Esophagus squamous epithelium (tissue), 5 donors: ENCODE results near the gene PEX26. TPM values are rescaled to one million over a fixed set of nuclear protein-coding genes. Genes with fewer than 3 reads are reported as not detected.

Experiments used
- DNase-seq: peaks from one replicate; lab custom pipeline; 2025; lab: John Stamatoyannopoulos, UW
- H3K27ac ChIP-seq, 4 donors: fragments of 200-600 bp; sonication (generic); one replicate each; pipeline ENCODE4 v1.5.1; 2016 to 2019; ENCODE audit warnings: mild to moderate bottlenecking in 1 of 4
- H3K27me3 ChIP-seq, 4 donors: fragments of 200-600 bp; sonication (generic); 1 replicate in 3 of 4; 2 replicates in 1 of 4; pipeline versions ENCODE4 v1.5.1 to v1.6.0; 2017 to 2021; ENCODE audit warnings: antibody characterized with exemption in 1 of 4
- H3K36me3 ChIP-seq, 3 donors: fragments of 200-600 bp; sonication (generic); one replicate each; pipeline ENCODE4 v1.5.1; 2016 to 2019
- H3K4me1 ChIP-seq, 3 donors: fragments of 200-600 bp; sonication (generic); one replicate each; pipeline ENCODE4 v1.5.1; 2017 to 2019
- H3K4me3 ChIP-seq, 4 donors: fragments of 200-600 bp; sonication (generic); 1 replicate in 3 of 4; 2 replicates in 1 of 4; pipeline ENCODE4 v1.5.1; 2016 to 2019; ENCODE audit warnings: mild to moderate bottlenecking in 2 of 4, moderate library complexity in 1 of 4
- H3K9me3 ChIP-seq, 3 donors: fragments of 200-600 bp; sonication (generic); one replicate each; pipeline ENCODE4 v1.5.1; 2016 to 2019
- POLR2A ChIP-seq, 4 donors: fragments of 450-650 bp; IDR thresholded peaks; one replicate each; pipeline ENCODE4 v1.6.1; 2017; ENCODE audit warnings: antibody characterized with exemption in 4 of 4, mild to moderate bottlenecking in 4 of 4, moderate library complexity in 3 of 4
- WGBS, 2 donors: methylation state at CpG; one replicate each; pipeline ENCODE4 v1.1.5; 2018; 5-methylcytosine and 5-hydroxymethylcytosine counted together
- intact Hi-C: fragments of 100-400 bp; cut with DNase I; formaldehyde crosslinking; loops from one replicate; pipeline ENCODE4 v1.15.0; 2022
- total RNA-seq, 4 donors: library from RNA; depleted of rRNA; stranded (reverse); fragments of >200 nt; gene quantifications; one replicate each; pipeline ENCODE4 v1.1.0, GENCODE V29; 2016
- TF ChIP-seq, protein P1 (sequence below), 6 experiments: fragments of 450-650 bp in 4 of 6; fragments of 200-600 bp in 2 of 6; sonication (generic) in 2 of 6; IDR thresholded peaks; one replicate each; pipeline ENCODE4 v1.5.1; 2016 to 2019; ENCODE audit warnings: antibody characterized with exemption in 6 of 6, mild to moderate bottlenecking in 4 of 6, moderate library complexity in 4 of 6
- donor health status: DM: yes; HTN: yes; CAD: no.

The PEX26 gene
- total RNA-seq, 4 donors from 2014 or later = 17.2 to 32.3 (median 22.9) TPM

DNA sequence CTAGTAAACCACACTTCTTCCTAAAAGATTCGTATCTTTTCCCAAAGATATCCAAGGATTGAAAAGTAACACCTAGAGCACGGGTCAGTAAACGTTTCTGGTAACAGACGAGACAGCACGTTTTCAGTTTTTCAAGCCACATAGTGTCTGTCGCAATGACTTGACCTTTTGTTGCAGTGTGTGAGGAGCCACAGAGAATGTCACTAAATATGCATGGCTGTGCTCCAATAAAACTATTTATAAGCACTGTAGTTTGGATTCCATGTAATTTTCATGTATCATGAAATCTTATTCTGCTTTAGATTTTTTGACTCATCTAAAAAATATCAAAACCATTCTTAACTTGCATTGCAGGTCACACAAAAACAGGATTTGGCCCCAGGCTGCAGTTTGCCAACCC, 35.1 kb upstream of the PEX26 start:
- Histone ChIP-seq H3K36me3 (no peaks in the 10 kb centered on the region), H3K4me3 (no peak overlapping the region), H3K27me3 (no peaks in the 10 kb centered on the region), H3K4me1 (peaks cover 0 to 18% (median 4%) of the 10 kb centered on the region in 3 donors), H3K27ac (peak overlapping the region in 3 of 4 donors; percentile 16 to 52 (median 46)), H3K9me3 (no peaks in the 10 kb centered on the region)
- DNase-seq = no peak
- WGBS, 2 donors = 66 to 71% methylated on average over 6 of the region's 6 CpGs
- TF ChIP-seq, protein P1, sequence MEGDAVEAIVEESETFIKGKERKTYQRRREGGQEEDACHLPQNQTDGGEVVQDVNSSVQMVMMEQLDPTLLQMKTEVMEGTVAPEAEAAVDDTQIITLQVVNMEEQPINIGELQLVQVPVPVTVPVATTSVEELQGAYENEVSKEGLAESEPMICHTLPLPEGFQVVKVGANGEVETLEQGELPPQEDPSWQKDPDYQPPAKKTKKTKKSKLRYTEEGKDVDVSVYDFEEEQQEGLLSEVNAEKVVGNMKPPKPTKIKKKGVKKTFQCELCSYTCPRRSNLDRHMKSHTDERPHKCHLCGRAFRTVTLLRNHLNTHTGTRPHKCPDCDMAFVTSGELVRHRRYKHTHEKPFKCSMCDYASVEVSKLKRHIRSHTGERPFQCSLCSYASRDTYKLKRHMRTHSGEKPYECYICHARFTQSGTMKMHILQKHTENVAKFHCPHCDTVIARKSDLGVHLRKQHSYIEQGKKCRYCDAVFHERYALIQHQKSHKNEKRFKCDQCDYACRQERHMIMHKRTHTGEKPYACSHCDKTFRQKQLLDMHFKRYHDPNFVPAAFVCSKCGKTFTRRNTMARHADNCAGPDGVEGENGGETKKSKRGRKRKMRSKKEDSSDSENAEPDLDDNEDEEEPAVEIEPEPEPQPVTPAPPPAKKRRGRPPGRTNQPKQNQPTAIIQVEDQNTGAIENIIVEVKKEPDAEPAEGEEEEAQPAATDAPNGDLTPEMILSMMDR (IDR thresholded peaks at IDR 0.05) = no peak
- TF ChIP-seq POLR2A (IDR thresholded peaks at IDR 0.05) = no peak
- intact Hi-C loops = no loop called here

DNA sequence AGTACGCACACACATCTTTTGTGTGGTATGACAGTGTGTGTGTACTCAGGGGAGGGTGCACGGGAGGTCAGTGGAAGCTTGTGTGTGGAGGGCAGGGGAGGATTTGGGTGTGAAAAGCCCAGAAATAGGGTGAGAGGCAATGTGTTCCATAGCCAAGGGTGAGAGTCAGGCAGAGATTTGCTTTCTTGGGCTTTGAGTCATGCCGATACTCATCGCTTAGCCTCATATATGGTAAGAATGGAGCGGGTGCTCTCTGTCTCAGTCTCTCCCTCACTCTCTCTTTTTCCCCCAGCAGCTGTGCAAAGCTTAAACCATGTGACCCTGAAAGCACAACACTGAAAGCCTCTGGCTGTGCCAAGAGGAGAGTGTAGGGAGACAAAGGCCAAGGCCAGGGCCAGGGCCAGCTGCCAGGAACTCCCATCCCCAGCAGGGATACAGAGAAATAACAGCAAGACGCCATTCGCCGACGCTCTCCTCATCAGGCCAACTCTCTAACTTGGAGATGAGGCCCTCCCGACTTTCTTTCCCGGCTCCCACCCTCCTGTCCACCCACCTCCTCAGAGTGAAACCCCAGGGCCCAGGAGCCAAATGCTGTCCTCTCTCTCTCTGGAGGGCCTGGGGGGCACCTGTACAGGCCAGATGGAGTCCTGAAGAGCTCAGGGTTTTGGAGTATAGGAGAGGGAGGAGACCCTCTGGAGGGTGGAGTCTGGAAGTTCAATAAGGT, 33.1 kb upstream of the PEX26 start:
- Histone ChIP-seq H3K4me1 (peaks cover 0 to 34% (median 11%) of the 10 kb centered on the region in 3 donors), H3K27me3 (no peaks in the 10 kb centered on the region), H3K27ac (peak overlapping the region; percentile 42 to 80 (median 76)), H3K9me3 (no peaks in the 10 kb centered on the region), H3K4me3 (no peak overlapping the region), H3K36me3 (no peaks in the 10 kb centered on the region)
- 57 to 59% methylated on average over 7 to 11 of the region's 11 CpGs for WGBS, 2 donors
- intact Hi-C loops = no loop called here
- DNase-seq = no peak
- TF ChIP-seq, protein P1 (IDR thresholded peaks at IDR 0.05) = no peak
- no peak for TF ChIP-seq POLR2A (IDR thresholded peaks at IDR 0.05)

DNA sequence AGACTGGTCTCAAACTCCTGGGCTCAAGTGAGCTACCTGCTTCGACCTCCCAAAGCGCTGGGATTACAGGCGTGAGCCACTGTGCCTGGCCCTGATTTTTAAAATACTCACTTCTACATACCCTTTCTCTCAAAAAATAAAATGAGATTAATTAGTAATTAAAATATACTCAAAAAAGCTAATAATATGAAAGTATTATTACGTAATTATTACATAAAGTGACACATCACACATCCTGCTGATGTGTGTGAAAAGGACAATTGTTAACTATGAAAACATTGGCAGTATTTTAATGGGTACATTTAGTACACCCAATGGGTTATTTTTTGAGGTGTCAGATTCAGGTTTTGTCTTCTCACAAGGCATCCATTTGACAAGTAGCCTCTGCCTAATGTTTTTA, 32.0 kb upstream of the PEX26 start:
- H3K36me3 ChIP-seq = no peaks in the 10 kb centered on the region
- no peak for TF ChIP-seq POLR2A (IDR thresholded peaks at IDR 0.05)
- TF ChIP-seq, protein P1 (IDR thresholded peaks at IDR 0.05) = no peak
- H3K4me3 ChIP-seq = no peak overlapping the region
- H3K4me1 ChIP-seq = peaks cover 4 to 45% (median 16%) of the 10 kb centered on the region in 3 donors
- no peak for DNase-seq
- H3K9me3 ChIP-seq = no peaks in the 10 kb centered on the region
- intact Hi-C loops = no loop called here
- peak overlapping the region in 3 of 4 donors; percentile 74 to 91 (median 80) for H3K27ac ChIP-seq
- no peaks in the 10 kb centered on the region for H3K27me3 ChIP-seq
- WGBS, 2 donors = 93 to 94% methylated on average over 4 of the region's 4 CpGs

DNA sequence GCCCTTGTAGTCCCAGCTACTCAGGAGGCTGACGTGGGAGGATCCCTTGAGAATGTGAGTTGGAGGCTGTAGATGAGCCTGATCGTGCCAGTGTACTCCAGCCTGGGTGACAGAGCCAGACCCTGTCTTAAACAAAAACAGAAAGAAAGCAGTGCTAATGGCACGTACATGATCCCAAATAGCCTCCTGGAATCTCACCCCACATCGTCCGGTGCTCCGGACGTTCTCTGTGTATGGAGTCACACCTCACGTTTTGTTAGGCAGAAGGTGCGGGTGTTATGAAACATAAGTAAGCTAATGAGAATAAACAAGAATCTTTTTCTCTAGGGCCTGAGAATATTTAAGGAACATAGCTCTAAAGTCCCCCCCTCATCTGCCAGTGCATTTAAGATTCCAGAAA, 29.7 kb upstream of the PEX26 start:
- 70 to 74% methylated on average over 9 of the region's 9 CpGs for WGBS, 2 donors
- DNase-seq = no peak
- peak overlapping the region; percentile 25 to 91 (median 71) for H3K27ac ChIP-seq
- no peaks in the 10 kb centered on the region for H3K9me3 ChIP-seq
- TF ChIP-seq, protein P1 (IDR thresholded peaks at IDR 0.05) = no peak
- no peak for TF ChIP-seq POLR2A (IDR thresholded peaks at IDR 0.05)
- no peaks in the 10 kb centered on the region for H3K36me3 ChIP-seq
- no peaks in the 10 kb centered on the region for H3K27me3 ChIP-seq
- H3K4me1 ChIP-seq = peaks cover 4 to 56% (median 14%) of the 10 kb centered on the region in 3 donors
- H3K4me3 ChIP-seq = peak overlapping the region in 2 of 4 donors; percentile 6 to 30
- intact Hi-C loops = no loop called here

DNA sequence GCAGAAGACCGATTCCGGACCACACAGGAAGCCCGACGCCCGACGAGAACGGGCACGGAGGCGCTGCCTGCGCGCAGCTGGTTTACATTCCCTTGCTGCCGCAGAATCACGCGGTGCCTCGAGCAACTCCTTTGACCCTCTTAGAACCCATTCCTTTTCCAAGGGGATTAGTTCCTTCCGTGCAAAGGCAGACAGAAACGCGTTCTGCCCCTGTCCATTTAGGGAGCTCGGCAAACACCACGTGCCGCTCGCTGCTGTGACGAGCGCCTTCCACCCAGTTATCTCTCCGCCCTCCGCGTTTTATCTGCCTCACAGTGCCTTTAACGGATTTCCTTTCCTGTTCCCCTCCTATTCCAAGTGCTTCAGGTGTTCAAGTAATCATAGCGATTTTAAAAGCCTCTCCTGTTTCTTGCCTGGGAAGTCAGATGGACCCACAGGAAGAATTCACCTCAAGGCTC, 29.3 kb upstream of the PEX26 start:
- no peaks in the 10 kb centered on the region for H3K27me3 ChIP-seq
- intact Hi-C loops = no loop called here
- no peak for DNase-seq
- no peaks in the 10 kb centered on the region for H3K9me3 ChIP-seq
- TF ChIP-seq, protein P1 (IDR thresholded peaks at IDR 0.05) = no peak
- TF ChIP-seq POLR2A (IDR thresholded peaks at IDR 0.05) = no peak
- peaks cover 4 to 56% (median 13%) of the 10 kb centered on the region in 3 donors for H3K4me1 ChIP-seq
- 48 to 76% methylated on average over 24 to 29 of the region's 29 CpGs for WGBS, 2 donors
- H3K27ac ChIP-seq = peak overlapping the region; percentile 25 to 91 (median 71)
- H3K4me3 ChIP-seq = peak overlapping the region in 2 of 4 donors; percentile 6 to 30
- H3K36me3 ChIP-seq = no peaks in the 10 kb centered on the region
